Measurements from ENCODE around the gene SCLY.
"Not testable (repeated sequence)": the region's sequence is repeated elsewhere in the genome, so short reads cannot be mapped to it uniquely, and the experiment has no call there.

The SCLY gene, protein sequence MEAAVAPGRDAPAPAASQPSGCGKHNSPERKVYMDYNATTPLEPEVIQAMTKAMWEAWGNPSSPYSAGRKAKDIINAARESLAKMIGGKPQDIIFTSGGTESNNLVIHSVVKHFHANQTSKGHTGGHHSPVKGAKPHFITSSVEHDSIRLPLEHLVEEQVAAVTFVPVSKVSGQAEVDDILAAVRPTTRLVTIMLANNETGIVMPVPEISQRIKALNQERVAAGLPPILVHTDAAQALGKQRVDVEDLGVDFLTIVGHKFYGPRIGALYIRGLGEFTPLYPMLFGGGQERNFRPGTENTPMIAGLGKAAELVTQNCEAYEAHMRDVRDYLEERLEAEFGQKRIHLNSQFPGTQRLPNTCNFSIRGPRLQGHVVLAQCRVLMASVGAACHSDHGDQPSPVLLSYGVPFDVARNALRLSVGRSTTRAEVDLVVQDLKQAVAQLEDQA

DNA sequence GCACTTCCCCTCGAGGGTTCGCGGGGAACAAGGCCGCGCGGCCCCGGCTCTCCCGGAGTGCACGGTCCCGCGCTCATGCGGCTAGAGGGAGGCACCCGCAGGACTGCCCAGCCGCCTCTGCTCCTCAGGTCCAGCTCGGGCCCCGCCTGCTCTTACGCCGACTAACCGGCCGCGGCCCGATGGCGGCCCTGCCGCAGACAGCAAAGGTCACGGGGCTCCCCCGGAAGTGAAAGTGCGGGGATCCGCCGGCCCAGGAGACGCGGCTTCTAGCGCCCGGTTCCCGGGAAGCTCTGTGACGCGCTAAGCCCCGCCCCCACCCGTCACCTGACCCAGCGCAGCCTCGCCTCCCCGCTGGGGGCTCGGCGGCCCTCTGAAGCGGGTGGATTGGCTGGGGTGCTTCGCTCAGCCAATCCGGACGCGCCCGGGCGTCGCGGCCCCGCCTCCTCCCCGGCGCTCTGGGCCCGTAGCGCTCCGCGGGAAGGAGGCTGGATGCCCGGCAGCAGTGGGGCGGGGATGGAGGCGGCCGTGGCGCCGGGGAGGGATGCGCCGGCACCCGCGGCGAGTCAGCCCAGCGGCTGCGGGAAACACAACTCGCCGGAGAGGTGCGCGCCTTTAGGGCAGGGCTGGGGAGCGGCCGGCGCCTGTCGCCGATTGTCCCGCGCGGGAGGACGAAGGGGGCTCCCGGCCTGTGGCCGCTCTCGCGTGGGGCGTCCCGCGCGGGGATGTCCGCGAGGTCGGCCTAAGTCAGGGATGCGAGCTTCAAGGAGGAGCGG is at the start of gene SCLY:
TSS of gene SCLY (plus strand) at position 460 of the 773 bp plus-strand sequence. CDS start at position 514, 54 bp downstream.
- peak; percentile 85 to 99 (median 98) for DNase-seq

DNA sequence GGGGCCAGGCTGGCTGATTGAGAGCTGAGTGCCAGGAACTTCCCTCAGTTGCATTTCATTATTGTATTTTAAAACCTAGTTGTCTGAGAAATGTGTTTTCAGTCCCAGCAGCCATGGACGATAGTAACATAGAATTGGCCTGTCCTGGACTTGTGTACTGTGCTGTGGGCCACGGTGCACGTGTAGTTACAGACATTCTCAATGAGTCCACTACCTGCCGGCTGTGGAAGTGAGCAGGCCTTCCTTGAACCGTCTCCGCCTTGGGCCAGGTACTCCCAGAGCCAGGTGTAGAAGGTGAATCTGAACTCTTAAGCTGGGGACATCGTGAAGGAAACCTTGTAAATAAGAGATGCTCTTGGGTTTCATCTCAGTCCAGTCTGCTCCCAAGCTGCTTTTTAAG is 47.0 kb upstream of the SCLY start:
- DNase-seq = no peak

GRCh38 chr2:238015705-238016104 is 45.1 kb upstream of the SCLY start:
- DNase-seq = peak in 2 of 56 donors; percentile 9

GRCh38 chr2:238016526-238016925 is 44.3 kb upstream of the SCLY start:
- no peak for DNase-seq

DNA sequence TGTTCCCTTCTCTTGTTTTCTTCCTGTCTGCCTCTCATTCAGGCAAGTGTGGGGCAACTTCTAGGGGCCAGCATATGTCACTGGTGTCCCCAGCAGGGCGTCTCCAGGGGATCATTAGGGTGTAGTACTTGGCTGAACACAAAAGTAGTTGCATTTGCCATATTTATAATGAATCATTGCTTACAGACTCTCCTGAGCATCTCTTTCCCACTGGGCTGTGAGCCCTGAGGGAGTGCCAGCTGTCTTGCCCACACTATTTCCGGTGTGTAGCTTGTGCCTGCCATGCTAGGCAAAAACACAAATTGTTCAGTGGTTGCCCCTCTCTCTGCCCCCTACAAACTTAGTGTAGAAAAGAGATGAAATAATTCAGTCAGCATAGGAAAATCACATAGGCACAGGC is 40.8 kb upstream of the SCLY start:
- DNase-seq = no peak

DNA sequence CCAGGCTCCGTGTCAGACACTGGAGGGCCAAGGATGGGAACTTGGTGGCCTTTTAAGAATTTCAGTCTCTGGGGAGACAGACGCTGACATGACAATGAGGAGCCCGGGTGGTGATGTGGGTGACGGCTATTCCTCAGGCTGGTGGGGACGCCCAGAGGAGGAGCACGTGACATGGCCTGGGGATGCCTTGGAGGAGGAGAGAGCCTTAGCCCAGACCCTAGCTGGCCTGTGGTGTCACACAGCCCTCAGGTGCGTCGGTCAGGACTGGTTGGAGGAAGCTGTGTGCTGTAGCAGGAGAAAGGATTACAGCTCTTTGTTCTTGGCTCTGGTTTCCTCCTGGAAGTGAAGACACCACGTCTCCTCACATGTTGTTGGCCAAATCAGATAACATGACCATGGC is 40.0 kb upstream of the SCLY start:
- DNase-seq = no peak

- DNase-seq = no peak
Observed at GRCh38 chr2:238021327-238021726, 39.5 kb upstream of the SCLY start.

DNA sequence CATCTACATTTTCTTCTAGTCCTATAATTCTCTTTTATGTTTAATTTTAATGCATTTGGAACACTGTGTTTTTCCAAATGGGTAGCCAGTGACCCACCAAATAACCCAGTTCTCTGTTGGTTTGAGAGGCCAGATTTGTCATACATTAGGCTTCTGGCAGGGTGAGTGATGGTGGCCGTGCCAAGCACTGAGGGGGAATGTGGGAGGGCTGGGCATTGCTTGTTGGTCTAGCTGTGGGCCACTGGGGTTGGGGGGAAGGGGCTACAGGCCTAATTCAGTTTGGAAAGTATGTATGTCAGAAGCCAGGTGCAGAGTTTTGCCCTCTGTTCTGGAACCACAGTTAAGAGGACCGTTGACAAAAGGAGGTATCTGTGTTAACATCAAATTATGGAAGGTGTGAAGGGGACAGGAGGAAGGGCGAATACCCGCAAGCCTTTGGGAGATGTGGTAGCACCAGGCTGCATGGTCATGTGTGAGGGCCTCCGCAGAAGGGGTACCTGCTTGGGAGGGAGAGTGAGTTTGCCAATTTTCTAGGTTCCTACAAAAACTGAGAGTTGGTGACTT is 38.1 kb upstream of the SCLY start:
- DNase-seq = no peak

DNA sequence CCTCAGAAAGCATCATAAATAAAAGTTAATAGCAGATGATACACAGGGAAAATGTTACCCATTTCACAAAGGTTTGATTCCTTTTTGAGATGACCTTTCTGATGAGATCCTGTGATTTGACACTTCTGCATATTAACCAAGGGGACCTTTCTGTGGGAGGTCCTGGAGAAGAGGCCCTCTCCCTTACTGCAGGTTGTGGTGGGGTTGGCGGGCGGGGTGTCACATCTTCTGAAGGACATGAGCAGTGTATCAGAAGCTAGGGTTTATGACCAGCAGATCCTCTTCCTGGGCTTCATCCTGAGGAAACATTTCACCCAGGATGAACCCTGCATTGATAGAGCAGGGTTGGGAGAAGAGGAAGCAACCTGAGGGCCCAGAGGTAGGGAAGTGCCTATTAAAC is 37.2 kb upstream of the SCLY start:
- no peak for DNase-seq

DNA sequence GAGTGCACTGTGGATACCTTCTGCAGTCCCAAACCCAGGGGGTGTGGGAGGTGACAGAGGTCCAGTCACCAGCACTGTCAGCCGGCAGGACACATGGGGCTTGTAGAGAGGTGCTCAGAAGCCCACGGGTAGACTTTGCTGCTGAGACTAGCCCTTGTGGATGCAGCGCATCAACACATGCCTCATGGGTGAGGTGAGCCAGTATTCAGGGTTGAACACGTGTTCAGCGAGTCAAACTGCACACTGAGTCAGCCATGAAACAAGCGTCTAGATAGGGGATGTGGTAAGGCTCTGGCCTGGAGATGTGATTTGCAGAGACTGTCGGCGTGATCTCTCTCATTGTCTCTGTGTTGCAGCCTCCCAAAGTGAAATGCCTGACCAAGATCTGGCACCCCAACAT is 35.8 kb upstream of the SCLY start:
- DNase-seq = no peak

GRCh38 chr2:238025741-238026360 is 35.0 kb upstream of the SCLY start:
- no peak for DNase-seq

GRCh38 chr2:238027058-238027457 is 33.7 kb upstream of the SCLY start:
- DNase-seq = no peak

GRCh38 chr2:238027591-238028415 is 33.0 kb upstream of the SCLY start:
- DNase-seq = no peak

DNA sequence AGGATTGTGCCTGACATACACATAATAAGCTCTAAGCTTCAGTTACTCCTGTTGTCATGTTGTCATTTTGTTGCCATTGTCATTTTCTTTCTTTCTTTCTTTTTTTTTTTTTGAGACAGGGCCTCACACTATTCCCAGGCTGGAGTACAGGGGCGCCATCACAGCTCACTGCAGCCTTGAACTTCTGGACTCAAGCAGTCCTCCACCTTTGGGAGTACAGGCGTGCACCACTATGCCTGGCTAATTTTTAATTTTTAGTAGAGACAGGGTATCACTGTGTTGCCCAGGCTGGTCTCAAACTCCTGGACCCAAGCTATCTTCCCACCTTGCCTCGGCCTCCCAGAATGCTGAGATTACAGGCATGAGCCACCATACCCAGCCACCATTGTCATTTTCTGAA is 30.9 kb upstream of the SCLY start:
- no peak for DNase-seq

GRCh38 chr2:238030422-238031155 is 30.2 kb upstream of the SCLY start:
- DNase-seq = no peak

DNA sequence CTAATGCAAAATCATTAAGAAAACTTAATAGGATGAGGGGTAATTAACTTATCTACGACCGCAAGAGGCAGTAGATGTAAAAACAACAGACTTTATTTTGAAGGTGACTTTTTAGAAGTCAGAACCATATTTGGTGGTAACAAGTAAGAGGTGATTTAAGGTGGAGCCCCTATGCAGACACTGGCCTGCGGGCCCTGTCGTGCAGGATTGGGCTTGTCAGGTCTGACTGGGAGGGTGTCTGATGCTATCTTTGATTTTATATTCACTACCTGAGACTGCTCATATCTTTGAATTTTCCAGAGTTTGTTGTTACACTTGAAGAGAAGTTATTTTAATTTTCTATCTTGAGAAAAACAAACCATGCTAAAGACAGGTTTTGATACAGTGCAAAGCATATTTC is 29.1 kb upstream of the SCLY start:
- DNase-seq = no peak

GRCh38 chr2:238032755-238033337 is 28.0 kb upstream of the SCLY start:
- DNase-seq = no peak

- not testable (repeated sequence) for DNase-seq
Observed at GRCh38 chr2:238033991-238034390, 26.8 kb upstream of the SCLY start.

- DNase-seq = no peak
Observed at GRCh38 chr2:238038203-238038602, 22.6 kb upstream of the SCLY start.

GRCh38 chr2:238039151-238039550 is 21.6 kb upstream of the SCLY start:
- no peak for DNase-seq
